SK-N-SH treated with all-trans-retinoic acid at 6 μM for 48 hours (cell line): ENCODE data around the gene AHRR.

Experiments used
- ATAC-seq: fragments of 200-7000 bp; cut with Tn5 transposase; 3 replicates; pipeline ENCODE4 v1.9.1; 2020; ENCODE audit warnings: mild to moderate bottlenecking, moderate library complexity
- ARNTL ChIP-seq: fragments of 450-650 bp; formaldehyde crosslinking; IDR thresholded peaks from 2 replicates; pipeline ENCODE4 v1.5.0; 2020; ENCODE audit warnings: low read depth, mild to moderate bottlenecking, moderate library complexity, borderline replicate concordance
- BACH2 ChIP-seq: fragments of 250-450 bp; sonication (Bioruptor Pico); IDR thresholded peaks from 2 replicates; pipeline ENCODE4 v1.9.0; 2021; ENCODE audit warnings: mild to moderate bottlenecking, borderline replicate concordance
- CSDC2 ChIP-seq: fragments of 250-450 bp; sonication (Bioruptor Pico); IDR thresholded peaks from 2 replicates; pipeline ENCODE4 v1.5.0; 2020; ENCODE audit warnings: mild to moderate bottlenecking, moderate library complexity
- ESRRG ChIP-seq: fragments of 250-450 bp; sonication (Bioruptor Pico); IDR thresholded peaks from 2 replicates; pipeline ENCODE4 v1.6.1; 2021; ENCODE audit warnings: mild to moderate bottlenecking
- ISL1 ChIP-seq: fragments of 250-450 bp; sonication (Bioruptor Pico); IDR thresholded peaks from 2 replicates; pipeline ENCODE4 v2.1.2; 2022; ENCODE audit warnings: mild to moderate bottlenecking, moderate library complexity
- OSR1 ChIP-seq: fragments of 250-450 bp; sonication (Bioruptor Pico); IDR thresholded peaks from 2 replicates; pipeline ENCODE4 v1.8.0; 2022; ENCODE audit warnings: moderate library complexity, mild to moderate bottlenecking, inconsistent platforms
- PPARA ChIP-seq: fragments of 250-450 bp; sonication (Bioruptor Pico); IDR thresholded peaks from 2 replicates; pipeline ENCODE4 v1.5.0; 2020; ENCODE audit warnings: mild to moderate bottlenecking, borderline replicate concordance
- RARB ChIP-seq: fragments of 250-450 bp; sonication (Bioruptor Pico); IDR thresholded peaks from 2 replicates; pipeline ENCODE4 v1.8.0; 2021; ENCODE audit warnings: mild to moderate bottlenecking, moderate library complexity
- SNAI2 ChIP-seq: fragments of 250-450 bp; sonication (Bioruptor Pico); IDR thresholded peaks from 2 replicates; pipeline ENCODE4 v1.5.0; 2020; ENCODE audit warnings: mild to moderate bottlenecking, moderate library complexity
- TCF4 ChIP-seq: fragments of 250-450 bp; sonication (Bioruptor Pico); IDR thresholded peaks from 2 replicates; pipeline ENCODE4 v1.8.0; 2021; ENCODE audit warnings: mild to moderate bottlenecking, moderate library complexity, borderline replicate concordance
- TOX ChIP-seq: fragments of 250-450 bp; sonication (Bioruptor Pico); IDR thresholded peaks from 2 replicates; pipeline ENCODE4 v1.8.0; 2021; ENCODE audit warnings: mild to moderate bottlenecking, moderate library complexity, borderline replicate concordance
- ZC3H10 ChIP-seq: fragments of 250-450 bp; sonication (Bioruptor Pico); IDR thresholded peaks from 2 replicates; pipeline ENCODE4 v1.5.1; 2021; ENCODE audit warnings: mild to moderate bottlenecking, moderate library complexity
- ZFP3 ChIP-seq: fragments of 250-450 bp; sonication (Bioruptor Pico); IDR thresholded peaks from 2 replicates; pipeline ENCODE4 v1.5.0; 2020; ENCODE audit warnings: mild to moderate bottlenecking, moderate library complexity
- ZFP30 ChIP-seq: fragments of 450-650 bp; formaldehyde crosslinking; IDR thresholded peaks from 2 replicates; pipeline ENCODE4 v1.5.0; 2022; ENCODE audit warnings: mild to moderate bottlenecking, moderate library complexity
- ZNF70 ChIP-seq: fragments of 450-650 bp; formaldehyde crosslinking; IDR thresholded peaks from 2 replicates; pipeline ENCODE4 v1.5.0; 2020; ENCODE audit warnings: mild to moderate bottlenecking, moderate library complexity
- ZNF8 ChIP-seq: fragments of 450-650 bp; formaldehyde crosslinking; IDR thresholded peaks from 2 replicates; pipeline ENCODE4 v1.5.0; 2020; ENCODE audit warnings: mild to moderate bottlenecking, moderate library complexity
- TF ChIP-seq, protein P1 (sequence below): fragments of 250-450 bp; sonication (Bioruptor Pico); IDR thresholded peaks from 2 replicates; pipeline ENCODE4 v1.5.1; 2021; ENCODE audit warnings: mild to moderate bottlenecking, moderate library complexity
- TF ChIP-seq, protein P2 (sequence below): fragments of 250-450 bp; sonication (Bioruptor Pico); IDR thresholded peaks from 2 replicates; pipeline ENCODE4 v1.8.0; 2020; ENCODE audit warnings: mild to moderate bottlenecking, moderate library complexity, borderline replicate concordance
- TF ChIP-seq, protein P3 (sequence below): fragments of 250-450 bp; sonication (Bioruptor Pico); IDR thresholded peaks from 2 replicates; pipeline ENCODE4 v1.5.1; 2020; ENCODE audit warnings: low read depth, mild to moderate bottlenecking, moderate library complexity
- TF ChIP-seq, protein P4 (sequence below): fragments of 250-450 bp; sonication (Bioruptor Pico); IDR thresholded peaks from 2 replicates; pipeline ENCODE4 v1.5.0; 2020; ENCODE audit warnings: mild to moderate bottlenecking, moderate library complexity
- TF ChIP-seq, protein P5 (sequence below): fragments of 250-450 bp; sonication (Bioruptor Pico); IDR thresholded peaks from 2 replicates; pipeline ENCODE4 v1.8.0; 2021; ENCODE audit warnings: low read depth, mild to moderate bottlenecking, moderate library complexity, borderline replicate concordance

AHRR gene

DNA sequence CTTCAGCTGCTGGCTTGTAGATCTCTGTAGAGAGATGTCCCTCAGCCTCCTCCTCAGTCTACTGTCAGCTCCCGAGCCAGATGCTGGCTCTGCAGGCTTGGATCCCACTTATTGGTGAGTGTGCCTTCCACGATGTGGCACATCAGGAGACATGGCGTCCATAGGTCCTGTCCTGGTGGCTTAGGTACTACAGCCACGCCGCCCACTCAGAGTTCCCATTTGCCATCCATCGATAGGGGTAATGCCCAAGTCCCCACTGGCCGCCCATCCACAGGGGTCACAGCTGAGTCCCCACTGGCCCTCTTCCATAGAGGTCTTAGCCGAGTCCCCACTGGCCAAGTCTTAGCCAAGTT, 138.7 kb downstream of the AHRR start:
- ATAC-seq, result no peak
- TF ChIP-seq ZNF70 (CRISPR knock-in tag), result no peak
- no peak for TF ChIP-seq SNAI2
- TF ChIP-seq OSR1 (CRISPR knock-in tag), result no peak
- TF ChIP-seq, protein P1, sequence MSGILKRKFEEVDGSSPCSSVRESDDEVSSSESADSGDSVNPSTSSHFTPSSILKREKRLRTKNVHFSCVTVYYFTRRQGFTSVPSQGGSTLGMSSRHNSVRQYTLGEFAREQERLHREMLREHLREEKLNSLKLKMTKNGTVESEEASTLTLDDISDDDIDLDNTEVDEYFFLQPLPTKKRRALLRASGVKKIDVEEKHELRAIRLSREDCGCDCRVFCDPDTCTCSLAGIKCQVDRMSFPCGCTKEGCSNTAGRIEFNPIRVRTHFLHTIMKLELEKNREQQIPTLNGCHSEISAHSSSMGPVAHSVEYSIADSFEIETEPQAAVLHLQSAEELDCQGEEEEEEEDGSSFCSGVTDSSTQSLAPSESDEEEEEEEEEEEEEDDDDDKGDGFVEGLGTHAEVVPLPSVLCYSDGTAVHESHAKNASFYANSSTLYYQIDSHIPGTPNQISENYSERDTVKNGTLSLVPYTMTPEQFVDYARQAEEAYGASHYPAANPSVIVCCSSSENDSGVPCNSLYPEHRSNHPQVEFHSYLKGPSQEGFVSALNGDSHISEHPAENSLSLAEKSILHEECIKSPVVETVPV, result no peak
- TF ChIP-seq TCF4 (CRISPR knock-in tag), result no peak
- TF ChIP-seq, protein P2, sequence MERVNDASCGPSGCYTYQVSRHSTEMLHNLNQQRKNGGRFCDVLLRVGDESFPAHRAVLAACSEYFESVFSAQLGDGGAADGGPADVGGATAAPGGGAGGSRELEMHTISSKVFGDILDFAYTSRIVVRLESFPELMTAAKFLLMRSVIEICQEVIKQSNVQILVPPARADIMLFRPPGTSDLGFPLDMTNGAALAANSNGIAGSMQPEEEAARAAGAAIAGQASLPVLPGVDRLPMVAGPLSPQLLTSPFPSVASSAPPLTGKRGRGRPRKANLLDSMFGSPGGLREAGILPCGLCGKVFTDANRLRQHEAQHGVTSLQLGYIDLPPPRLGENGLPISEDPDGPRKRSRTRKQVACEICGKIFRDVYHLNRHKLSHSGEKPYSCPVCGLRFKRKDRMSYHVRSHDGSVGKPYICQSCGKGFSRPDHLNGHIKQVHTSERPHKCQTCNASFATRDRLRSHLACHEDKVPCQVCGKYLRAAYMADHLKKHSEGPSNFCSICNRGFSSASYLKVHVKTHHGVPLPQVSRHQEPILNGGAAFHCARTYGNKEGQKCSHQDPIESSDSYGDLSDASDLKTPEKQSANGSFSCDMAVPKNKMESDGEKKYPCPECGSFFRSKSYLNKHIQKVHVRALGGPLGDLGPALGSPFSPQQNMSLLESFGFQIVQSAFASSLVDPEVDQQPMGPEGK (CRISPR knock-in tag), result no peak
- no peak for TF ChIP-seq PPARA (CRISPR knock-in tag)
- no peak for TF ChIP-seq ZFP3 (CRISPR knock-in tag)

DNA sequence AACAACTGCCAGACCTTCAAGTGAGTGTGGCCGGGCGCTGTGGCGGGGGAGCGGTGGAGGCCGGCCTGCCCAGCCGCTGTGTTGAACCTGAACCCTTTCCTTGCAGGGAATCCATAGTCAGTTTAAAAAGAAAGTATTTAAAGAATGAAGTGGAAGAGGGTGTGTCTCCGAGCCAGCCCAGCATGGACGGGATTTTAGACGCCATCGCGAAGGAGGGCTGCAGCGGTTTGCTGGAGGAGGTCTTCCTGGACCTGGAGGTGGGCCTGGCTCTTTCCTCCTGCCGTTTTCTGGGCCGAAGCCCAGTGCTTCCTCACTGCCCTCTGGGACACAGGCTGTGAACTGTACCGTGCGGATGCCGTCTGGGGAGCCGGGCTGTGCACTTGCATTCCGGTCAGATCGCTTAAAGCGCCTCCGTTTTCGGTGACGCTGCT, 140.6 kb downstream of the AHRR start:
- TF ChIP-seq, protein P3, sequence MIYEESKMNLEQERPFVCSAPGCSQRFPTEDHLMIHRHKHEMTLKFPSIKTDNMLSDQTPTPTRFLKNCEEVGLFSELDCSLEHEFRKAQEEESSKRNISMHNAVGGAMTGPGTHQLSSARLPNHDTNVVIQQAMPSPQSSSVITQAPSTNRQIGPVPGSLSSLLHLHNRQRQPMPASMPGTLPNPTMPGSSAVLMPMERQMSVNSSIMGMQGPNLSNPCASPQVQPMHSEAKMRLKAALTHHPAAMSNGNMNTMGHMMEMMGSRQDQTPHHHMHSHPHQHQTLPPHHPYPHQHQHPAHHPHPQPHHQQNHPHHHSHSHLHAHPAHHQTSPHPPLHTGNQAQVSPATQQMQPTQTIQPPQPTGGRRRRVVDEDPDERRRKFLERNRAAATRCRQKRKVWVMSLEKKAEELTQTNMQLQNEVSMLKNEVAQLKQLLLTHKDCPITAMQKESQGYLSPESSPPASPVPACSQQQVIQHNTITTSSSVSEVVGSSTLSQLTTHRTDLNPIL (CRISPR knock-in tag), result no peak
- no peak for TF ChIP-seq RARB (CRISPR knock-in tag)
- TF ChIP-seq, protein P2 (CRISPR knock-in tag), result no peak
- TF ChIP-seq TCF4 (CRISPR knock-in tag), result no peak
- TF ChIP-seq, protein P4, sequence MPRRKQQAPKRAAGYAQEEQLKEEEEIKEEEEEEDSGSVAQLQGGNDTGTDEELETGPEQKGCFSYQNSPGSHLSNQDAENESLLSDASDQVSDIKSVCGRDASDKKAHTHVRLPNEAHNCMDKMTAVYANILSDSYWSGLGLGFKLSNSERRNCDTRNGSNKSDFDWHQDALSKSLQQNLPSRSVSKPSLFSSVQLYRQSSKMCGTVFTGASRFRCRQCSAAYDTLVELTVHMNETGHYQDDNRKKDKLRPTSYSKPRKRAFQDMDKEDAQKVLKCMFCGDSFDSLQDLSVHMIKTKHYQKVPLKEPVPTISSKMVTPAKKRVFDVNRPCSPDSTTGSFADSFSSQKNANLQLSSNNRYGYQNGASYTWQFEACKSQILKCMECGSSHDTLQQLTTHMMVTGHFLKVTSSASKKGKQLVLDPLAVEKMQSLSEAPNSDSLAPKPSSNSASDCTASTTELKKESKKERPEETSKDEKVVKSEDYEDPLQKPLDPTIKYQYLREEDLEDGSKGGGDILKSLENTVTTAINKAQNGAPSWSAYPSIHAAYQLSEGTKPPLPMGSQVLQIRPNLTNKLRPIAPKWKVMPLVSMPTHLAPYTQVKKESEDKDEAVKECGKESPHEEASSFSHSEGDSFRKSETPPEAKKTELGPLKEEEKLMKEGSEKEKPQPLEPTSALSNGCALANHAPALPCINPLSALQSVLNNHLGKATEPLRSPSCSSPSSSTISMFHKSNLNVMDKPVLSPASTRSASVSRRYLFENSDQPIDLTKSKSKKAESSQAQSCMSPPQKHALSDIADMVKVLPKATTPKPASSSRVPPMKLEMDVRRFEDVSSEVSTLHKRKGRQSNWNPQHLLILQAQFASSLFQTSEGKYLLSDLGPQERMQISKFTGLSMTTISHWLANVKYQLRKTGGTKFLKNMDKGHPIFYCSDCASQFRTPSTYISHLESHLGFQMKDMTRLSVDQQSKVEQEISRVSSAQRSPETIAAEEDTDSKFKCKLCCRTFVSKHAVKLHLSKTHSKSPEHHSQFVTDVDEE (CRISPR knock-in tag), result no peak
- no peak for TF ChIP-seq ARNTL (CRISPR knock-in tag)
- TF ChIP-seq, protein P1, result no peak
- no peak for TF ChIP-seq ISL1 (CRISPR knock-in tag)
- no peak for TF ChIP-seq CSDC2
- TF ChIP-seq BACH2 (CRISPR knock-in tag), result no peak
- TF ChIP-seq TOX (CRISPR knock-in tag), result no peak
- no peak for TF ChIP-seq ZNF8 (CRISPR knock-in tag)
- TF ChIP-seq OSR1 (CRISPR knock-in tag), result no peak
- no peak for TF ChIP-seq ZC3H10
- TF ChIP-seq, protein P5, sequence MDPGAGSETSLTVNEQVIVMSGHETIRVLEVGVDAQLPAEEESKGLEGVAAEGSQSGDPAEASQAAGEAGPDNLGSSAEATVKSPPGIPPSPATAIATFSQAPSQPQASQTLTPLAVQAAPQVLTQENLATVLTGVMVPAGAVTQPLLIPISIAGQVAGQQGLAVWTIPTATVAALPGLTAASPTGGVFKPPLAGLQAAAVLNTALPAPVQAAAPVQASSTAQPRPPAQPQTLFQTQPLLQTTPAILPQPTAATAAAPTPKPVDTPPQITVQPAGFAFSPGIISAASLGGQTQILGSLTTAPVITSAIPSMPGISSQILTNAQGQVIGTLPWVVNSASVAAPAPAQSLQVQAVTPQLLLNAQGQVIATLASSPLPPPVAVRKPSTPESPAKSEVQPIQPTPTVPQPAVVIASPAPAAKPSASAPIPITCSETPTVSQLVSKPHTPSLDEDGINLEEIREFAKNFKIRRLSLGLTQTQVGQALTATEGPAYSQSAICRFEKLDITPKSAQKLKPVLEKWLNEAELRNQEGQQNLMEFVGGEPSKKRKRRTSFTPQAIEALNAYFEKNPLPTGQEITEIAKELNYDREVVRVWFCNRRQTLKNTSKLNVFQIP (CRISPR knock-in tag), result no peak
- TF ChIP-seq SNAI2, result no peak
- TF ChIP-seq ESRRG (CRISPR knock-in tag), result no peak
- no peak for TF ChIP-seq ZFP3 (CRISPR knock-in tag)
- TF ChIP-seq PPARA (CRISPR knock-in tag), result no peak
- TF ChIP-seq ZFP30 (CRISPR knock-in tag), result no peak
- ATAC-seq, result no peak
